Gastroesophageal sphincter (tissue), 3 donors: ENCODE data around the gene FERMT3.

ENCODE experiments used
- EP300 ChIP-seq: sonication (generic); formaldehyde crosslinking; IDR thresholded peaks from one replicate; pipeline ENCODE4 v1.6.1; 2017; ENCODE audit warnings: antibody characterized with exemption, mild to moderate bottlenecking
- TF ChIP-seq, protein P1 (sequence below), 4 experiments: fragments of 200-600 bp in 2 of 4; fragments of 450-650 bp in 2 of 4; sonication (generic) in 1 of 4; IDR thresholded peaks; one replicate each; pipeline ENCODE4 v1.5.1; 2017 to 2019; ENCODE audit warnings: antibody characterized with exemption in 4 of 4, mild to moderate bottlenecking in 2 of 4, moderate library complexity in 2 of 4

- TF ChIP-seq, protein P1, sequence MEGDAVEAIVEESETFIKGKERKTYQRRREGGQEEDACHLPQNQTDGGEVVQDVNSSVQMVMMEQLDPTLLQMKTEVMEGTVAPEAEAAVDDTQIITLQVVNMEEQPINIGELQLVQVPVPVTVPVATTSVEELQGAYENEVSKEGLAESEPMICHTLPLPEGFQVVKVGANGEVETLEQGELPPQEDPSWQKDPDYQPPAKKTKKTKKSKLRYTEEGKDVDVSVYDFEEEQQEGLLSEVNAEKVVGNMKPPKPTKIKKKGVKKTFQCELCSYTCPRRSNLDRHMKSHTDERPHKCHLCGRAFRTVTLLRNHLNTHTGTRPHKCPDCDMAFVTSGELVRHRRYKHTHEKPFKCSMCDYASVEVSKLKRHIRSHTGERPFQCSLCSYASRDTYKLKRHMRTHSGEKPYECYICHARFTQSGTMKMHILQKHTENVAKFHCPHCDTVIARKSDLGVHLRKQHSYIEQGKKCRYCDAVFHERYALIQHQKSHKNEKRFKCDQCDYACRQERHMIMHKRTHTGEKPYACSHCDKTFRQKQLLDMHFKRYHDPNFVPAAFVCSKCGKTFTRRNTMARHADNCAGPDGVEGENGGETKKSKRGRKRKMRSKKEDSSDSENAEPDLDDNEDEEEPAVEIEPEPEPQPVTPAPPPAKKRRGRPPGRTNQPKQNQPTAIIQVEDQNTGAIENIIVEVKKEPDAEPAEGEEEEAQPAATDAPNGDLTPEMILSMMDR (IDR thresholded peaks at IDR 0.05): no peak
- TF ChIP-seq EP300: no peak
Measured at GRCh38 chr11:64243236-64243854, 36.8 kb downstream of the FERMT3 start.
